Adrenal gland (tissue), 12 donors: ENCODE measurements around the gene SLC13A4. TPM values are rescaled to one million over a fixed set of nuclear protein-coding genes. Genes with fewer than 3 reads are reported as not detected.

Experiments
- DNase-seq, 7 donors: peaks; one replicate each; pipeline ENCODE4 v3.0.0-alpha.2; 2019 to 2020
- H3K27ac ChIP-seq, 5 donors: fragments of 200-600 bp; sonication (generic) in 4 of 5; 1 replicate in 3 of 5; 2 replicates in 2 of 5; pipeline versions ENCODE4 v1.5.1 to v1.8.0; 2016 to 2020; ENCODE audit warnings: mild to moderate bottlenecking in 1 of 5
- H3K27me3 ChIP-seq: fragments of 200-600 bp; 2 replicates; pipeline ENCODE4 v1.8.0; 2021
- H3K36me3 ChIP-seq, 2 donors: fragments of 200-600 bp; replicated peaks in 1 of 2; 1 replicate in 1 of 2; 2 replicates in 1 of 2; pipeline versions ENCODE4 v1.5.1 to v1.8.0; 2018 to 2022
- H3K4me1 ChIP-seq, 2 donors: fragments of 200-600 bp; replicated peaks in 1 of 2; 1 replicate in 1 of 2; 2 replicates in 1 of 2; pipeline versions ENCODE4 v1.5.1 to v1.8.0; 2018 to 2021
- H3K4me3 ChIP-seq, 4 donors: fragments of 200-600 bp; sonication (generic) in 3 of 4; one replicate each; pipeline ENCODE4 v1.5.1; 2016 to 2018
- H3K9me3 ChIP-seq, 3 donors: fragments of 200-600 bp; sonication (generic) in 1 of 3; replicated peaks in 1 of 3; 1 replicate in 2 of 3; 2 replicates in 1 of 3; pipeline versions ENCODE4 v1.5.1 to v1.8.0; 2016 to 2021
- CTCF ChIP-seq, 6 experiments: fragments of 450-650 bp in 4 of 6; fragments of 200-600 bp in 2 of 6; sonication (generic) in 1 of 6; IDR thresholded peaks; 1 replicate in 5 of 6; 2 replicates in 1 of 6; pipeline versions ENCODE4 v1.5.1 to v1.8.0; 2016 to 2021; ENCODE audit warnings: antibody characterized with exemption in 6 of 6, mild to moderate bottlenecking in 2 of 6, moderate library complexity in 1 of 6
- POLR2A ChIP-seq, 2 donors: fragments of 450-650 bp; IDR thresholded peaks; one replicate each; pipeline ENCODE4 v1.6.1; 2017; ENCODE audit warnings: antibody characterized with exemption in 2 of 2, mild to moderate bottlenecking in 2 of 2, moderate library complexity in 1 of 2
- WGBS, 4 donors: extraction: QIAGEN DNeasy Blood & Tissue Kit in 2 of 4; methylation state at CpG; one replicate each; pipeline versions ENCODE4 v1.1.5 to v1.1.7; 2013 to 2017; 5-methylcytosine and 5-hydroxymethylcytosine counted together
- intact Hi-C, 2 donors: fragments of 100-400 bp; cut with DNase I; formaldehyde crosslinking; loops; one replicate each; pipeline versions ENCODE4 v1.14.1 to v1.15.0; 2022 to 2023
- polyA plus RNA-seq, 3 donors: library from polyadenylated mRNA; stranded (reverse); fragments of 200-250 nt in 2 of 3; fragments of 350-450 nt in 1 of 3; fragmentation: Illumina TruSeq in 1 of 3; extraction: RNeasy Lipid Tissue Mini Kit (QIAGEN cat#74804) in 1 of 3; gene quantifications; one replicate each; pipeline ENCODE4 v1.2.3, GENCODE V29; 2013 to 2014
- total RNA-seq, 9 donors: library from RNA; depleted of rRNA in 4 of 9; stranded (reverse); fragments of >200 nt in 4 of 9; fragments of 120-200 nt in 1 of 9; fragmentation: NEBNext Ultra II Directional in 1 of 9; extraction: Animal tissue kit (Norgen Biotek cat#: 25700) in 1 of 9; gene quantifications; one replicate each; pipeline versions ENCODE4 v1.1.0 to v1.2.4, GENCODE V29; 2013 to 2023
- donor health status: healthy with polysubstance abuse.
- donor health status: Bipolar disorder and iron deficiency.
- donor health status: DM: yes; HTN: yes; CAD: no.
- donor health status: DM: no; HTN: no; CAD: no.
- donor health status: DM: no; HTN: no; CAD: no.
- donor health status: DM: yes; HTN: yes; CAD: no.

Gene SLC13A4
- total and polyA plus RNA-seq, 12 donors: 0.14 to 0.97 (median 0.24) TPM; not detected in 6

DNA sequence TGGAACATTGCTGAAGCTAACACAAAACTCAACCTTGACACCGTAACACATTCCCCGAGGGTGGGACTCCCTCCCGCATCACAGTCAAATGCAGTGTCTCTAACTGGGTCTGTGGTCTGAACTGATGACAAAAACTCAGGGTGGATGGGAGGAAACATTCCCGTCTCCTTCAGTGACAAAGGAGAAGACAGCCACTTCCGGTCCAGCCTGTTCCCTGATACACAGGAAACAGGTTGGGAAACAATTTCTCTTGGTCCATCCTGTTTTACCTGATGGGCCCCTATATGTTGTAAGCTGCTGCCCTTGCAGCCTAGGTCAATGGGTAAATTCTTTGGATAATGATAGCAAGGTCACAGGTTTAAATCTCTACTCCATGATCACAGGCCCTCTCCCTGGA is 20.4 kb downstream of the SLC13A4 start:
- H3K27me3 ChIP-seq: no peaks in the 10 kb centered on the region
- H3K36me3 ChIP-seq: no peaks in the 10 kb centered on the region
- H3K9me3 ChIP-seq: no peaks in the 10 kb centered on the region
- no peak for DNase-seq
- TF ChIP-seq CTCF (IDR thresholded peaks at IDR 0.05) (no peak), POLR2A (IDR thresholded peaks at IDR 0.05) (no peak)
- 66 to 78% (median 75%) methylated on average over 5 of the region's 5 CpGs for WGBS, 4 donors
- intact Hi-C loops: no loop called here
- H3K27ac ChIP-seq: no peak overlapping the region
- H3K4me1 ChIP-seq: peaks cover 0 to 3% of the 10 kb centered on the region in 2 donors
- H3K4me3 ChIP-seq: no peak overlapping the region

- DNase-seq: no peak
- Histone ChIP-seq H3K4me3 (no peak overlapping the region), H3K27me3 (no peaks in the 10 kb centered on the region), H3K4me1 (peaks cover 0 to 3% of the 10 kb centered on the region in 2 donors), H3K36me3 (no peaks in the 10 kb centered on the region), H3K27ac (no peak overlapping the region), H3K9me3 (no peaks in the 10 kb centered on the region)
- intact Hi-C loops: no loop called here
- WGBS, 4 donors: 71 to 80% (median 74%) methylated on average over 7 of the region's 7 CpGs
- TF ChIP-seq POLR2A (IDR thresholded peaks at IDR 0.05) (no peak), CTCF (IDR thresholded peaks at IDR 0.05) (no peak)
Measured at GRCh38 chr7:135706858-135707569, 21.0 kb downstream of the SLC13A4 start.

- intact Hi-C loops: no loop called here
- Histone ChIP-seq H3K4me3 (no peak overlapping the region), H3K27ac (no peak overlapping the region), H3K27me3 (no peaks in the 10 kb centered on the region), H3K36me3 (no peaks in the 10 kb centered on the region), H3K9me3 (no peaks in the 10 kb centered on the region), H3K4me1 (peaks cover 0 to 3% of the 10 kb centered on the region in 2 donors)
- no peak for DNase-seq
- TF ChIP-seq CTCF (IDR thresholded peaks at IDR 0.05) (no peak), POLR2A (IDR thresholded peaks at IDR 0.05) (no peak)
- WGBS, 4 donors: 90 to 94% (median 92%) methylated on average over 15 to 20 of the region's 20 CpGs
Measured at GRCh38 chr7:135706038-135706742, 21.8 kb downstream of the SLC13A4 start.

DNA sequence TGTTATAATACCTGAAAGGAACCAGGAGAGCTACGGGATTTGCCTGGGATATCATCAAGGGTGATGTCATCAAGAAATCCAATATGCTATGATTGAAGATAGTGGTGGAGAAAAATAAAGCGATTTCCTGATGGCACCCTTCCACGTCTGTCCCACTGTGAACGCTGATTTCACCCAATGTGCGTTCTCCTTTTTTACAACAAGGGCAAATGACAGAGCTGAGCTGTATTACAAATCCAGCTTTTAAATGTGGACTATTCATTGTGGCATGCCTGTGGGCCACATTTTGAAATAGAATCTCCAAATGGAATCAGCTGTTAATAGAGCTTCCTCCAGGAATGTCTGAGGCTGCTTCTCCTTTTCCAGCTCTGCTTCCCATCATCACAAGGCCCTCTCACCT is 23.3 kb downstream of the SLC13A4 start:
- intact Hi-C loops: no loop called here
- WGBS, 4 donors: 69 to 84% (median 79%) methylated on average over 5 of the region's 5 CpGs

More for the DNA sequence above, 23.3 kb downstream of the SLC13A4 start:
- no peak for DNase-seq
- TF ChIP-seq CTCF (IDR thresholded peaks at IDR 0.05) (no peak), POLR2A (IDR thresholded peaks at IDR 0.05) (no peak)
- H3K27me3 ChIP-seq: no peaks in the 10 kb centered on the region
- H3K36me3 ChIP-seq: no peaks in the 10 kb centered on the region
- no peak overlapping the region for H3K4me3 ChIP-seq
- no peaks in the 10 kb centered on the region for H3K4me1 ChIP-seq
- no peak overlapping the region for H3K27ac ChIP-seq
- no peaks in the 10 kb centered on the region for H3K9me3 ChIP-seq
